Right atrium auricular region (tissue), 2 donors: ENCODE results near the gene SH2D1B. TPM values are rescaled to one million over a fixed set of nuclear protein-coding genes. Genes with fewer than 3 reads are reported as not detected.

ENCODE experiments used
- DNase-seq: peaks from one replicate; pipeline ENCODE4 v3.0.0-alpha.2; 2019; ENCODE audit warnings: low spot score
- H3K27ac ChIP-seq, 2 donors: fragments of 200-600 bp; sonication (generic); 1 replicate in 1 of 2; 2 replicates in 1 of 2; pipeline ENCODE4 v1.5.1; 2016 to 2019
- H3K27me3 ChIP-seq, 2 donors: fragments of 200-600 bp; sonication (generic); one replicate each; pipeline versions ENCODE4 v1.5.1 to v1.6.0; 2017 to 2019
- H3K36me3 ChIP-seq: fragments of 200-600 bp; sonication (generic); one replicate; pipeline ENCODE4 v1.5.1; 2016
- H3K4me1 ChIP-seq, 2 donors: fragments of 200-600 bp; sonication (generic); one replicate each; pipeline versions ENCODE4 v1.5.1 to v1.6.0; 2017 to 2019
- H3K4me3 ChIP-seq, 2 donors: fragments of 200-600 bp; sonication (generic); 1 replicate in 1 of 2; 2 replicates in 1 of 2; pipeline ENCODE4 v1.5.1; 2017 to 2019; ENCODE audit warnings: mild to moderate bottlenecking in 1 of 2, moderate library complexity in 1 of 2
- H3K9me3 ChIP-seq, 2 donors: fragments of 200-600 bp; sonication (generic); one replicate each; pipeline ENCODE4 v1.5.1; 2019
- total RNA-seq, 2 donors: library from RNA; depleted of rRNA; stranded (reverse); fragments of >200 nt; gene quantifications; one replicate each; pipeline ENCODE4 v1.1.0, GENCODE V29; 2016
- TF ChIP-seq, protein P1 (sequence below), 2 donors: fragments of 200-600 bp; sonication (generic); IDR thresholded peaks; one replicate each; pipeline ENCODE4 v1.5.1; 2019; ENCODE audit warnings: antibody characterized with exemption in 2 of 2

Gene SH2D1B
- total RNA-seq, 2 donors from 2014 or later: 0.16 TPM; not detected in 1

DNA sequence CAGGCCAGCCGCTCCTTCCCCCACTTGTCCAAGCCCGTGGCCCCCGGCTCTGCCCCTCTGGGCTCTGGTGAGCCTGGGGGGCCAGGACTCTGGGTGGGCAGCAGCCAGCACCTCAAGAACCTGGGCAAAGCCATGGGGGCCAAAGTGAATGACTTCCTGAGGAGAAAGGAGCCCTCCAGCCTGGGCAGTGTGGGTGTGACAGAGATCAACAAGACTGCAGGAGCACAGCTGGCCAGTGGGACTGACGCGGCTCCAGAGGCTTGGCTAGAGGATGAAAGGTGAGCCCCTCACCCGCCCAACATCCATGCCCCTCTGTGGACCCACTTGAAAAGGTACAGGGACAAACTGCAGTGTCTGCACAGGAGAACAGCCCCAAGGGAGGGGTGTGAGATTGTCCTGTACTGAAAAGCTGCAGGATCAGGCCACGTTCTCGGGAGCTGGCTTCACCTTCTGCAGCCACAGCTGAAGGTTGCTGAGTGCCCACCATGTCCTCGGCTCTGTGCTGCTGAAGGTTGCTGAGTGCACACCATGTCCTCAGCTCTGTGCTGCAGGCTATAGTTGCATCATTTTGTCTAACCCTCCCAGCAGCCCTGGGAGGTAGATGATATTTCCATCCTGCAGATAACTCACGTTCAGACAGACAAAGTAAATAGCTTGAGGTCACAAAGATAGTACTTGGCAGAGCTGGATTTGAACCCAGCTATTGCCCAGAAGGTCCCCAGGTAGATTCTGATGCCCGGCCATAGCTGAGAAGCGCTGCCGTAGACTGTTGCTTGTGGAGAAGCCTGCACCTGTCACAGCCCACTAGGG lies 29.8 kb downstream of the SH2D1B start:
- TF ChIP-seq, protein P1, sequence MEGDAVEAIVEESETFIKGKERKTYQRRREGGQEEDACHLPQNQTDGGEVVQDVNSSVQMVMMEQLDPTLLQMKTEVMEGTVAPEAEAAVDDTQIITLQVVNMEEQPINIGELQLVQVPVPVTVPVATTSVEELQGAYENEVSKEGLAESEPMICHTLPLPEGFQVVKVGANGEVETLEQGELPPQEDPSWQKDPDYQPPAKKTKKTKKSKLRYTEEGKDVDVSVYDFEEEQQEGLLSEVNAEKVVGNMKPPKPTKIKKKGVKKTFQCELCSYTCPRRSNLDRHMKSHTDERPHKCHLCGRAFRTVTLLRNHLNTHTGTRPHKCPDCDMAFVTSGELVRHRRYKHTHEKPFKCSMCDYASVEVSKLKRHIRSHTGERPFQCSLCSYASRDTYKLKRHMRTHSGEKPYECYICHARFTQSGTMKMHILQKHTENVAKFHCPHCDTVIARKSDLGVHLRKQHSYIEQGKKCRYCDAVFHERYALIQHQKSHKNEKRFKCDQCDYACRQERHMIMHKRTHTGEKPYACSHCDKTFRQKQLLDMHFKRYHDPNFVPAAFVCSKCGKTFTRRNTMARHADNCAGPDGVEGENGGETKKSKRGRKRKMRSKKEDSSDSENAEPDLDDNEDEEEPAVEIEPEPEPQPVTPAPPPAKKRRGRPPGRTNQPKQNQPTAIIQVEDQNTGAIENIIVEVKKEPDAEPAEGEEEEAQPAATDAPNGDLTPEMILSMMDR (IDR thresholded peaks at IDR 0.05): no peak
- H3K4me1 ChIP-seq: no peaks in the 10 kb centered on the region
- DNase-seq: no peak
- H3K27me3 ChIP-seq: no peaks in the 10 kb centered on the region
- H3K4me3 ChIP-seq: no peak overlapping the region
- H3K27ac ChIP-seq: no peak overlapping the region
- no peaks in the 10 kb centered on the region for H3K9me3 ChIP-seq
- no peaks in the 10 kb centered on the region for H3K36me3 ChIP-seq

DNA sequence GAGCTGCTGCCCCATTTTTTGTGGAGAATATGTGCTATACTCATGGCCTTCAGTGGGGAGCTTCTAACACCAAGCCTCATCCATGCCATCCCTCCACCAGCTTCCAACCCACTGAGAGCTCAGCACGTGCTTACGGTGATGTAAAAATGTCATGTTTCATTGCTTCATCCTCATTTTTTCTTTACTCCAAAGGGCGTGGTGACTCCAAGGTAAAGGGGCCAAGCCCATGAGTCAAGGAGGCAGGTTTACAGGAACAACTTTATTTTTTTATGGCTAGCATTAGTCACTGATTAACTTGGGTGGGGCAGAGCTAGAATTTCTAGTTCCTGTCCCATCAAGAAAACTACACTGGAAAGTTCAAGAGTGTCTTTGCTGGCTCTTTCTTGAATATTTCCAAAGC lies 30.6 kb downstream of the SH2D1B start, which contains the start of gene C1orf226:
Gene C1orf226, plus strand, starts transcription at position 346 of the 400 bp plus-strand sequence. CDS start 174 bp downstream, outside the sequence.
- H3K9me3 ChIP-seq: no peaks in the 10 kb centered on the region
- TF ChIP-seq, protein P1 (IDR thresholded peaks at IDR 0.05): no peak
- H3K4me1 ChIP-seq: no peaks in the 10 kb centered on the region
- DNase-seq: no peak
- H3K4me3 ChIP-seq: no peak within 1 kb of the TSS
- no peaks in the 10 kb centered on the region for H3K27me3 ChIP-seq
- H3K27ac ChIP-seq: no peak within 1 kb of the TSS
- H3K36me3 ChIP-seq: no peaks in the 10 kb centered on the region

DNA sequence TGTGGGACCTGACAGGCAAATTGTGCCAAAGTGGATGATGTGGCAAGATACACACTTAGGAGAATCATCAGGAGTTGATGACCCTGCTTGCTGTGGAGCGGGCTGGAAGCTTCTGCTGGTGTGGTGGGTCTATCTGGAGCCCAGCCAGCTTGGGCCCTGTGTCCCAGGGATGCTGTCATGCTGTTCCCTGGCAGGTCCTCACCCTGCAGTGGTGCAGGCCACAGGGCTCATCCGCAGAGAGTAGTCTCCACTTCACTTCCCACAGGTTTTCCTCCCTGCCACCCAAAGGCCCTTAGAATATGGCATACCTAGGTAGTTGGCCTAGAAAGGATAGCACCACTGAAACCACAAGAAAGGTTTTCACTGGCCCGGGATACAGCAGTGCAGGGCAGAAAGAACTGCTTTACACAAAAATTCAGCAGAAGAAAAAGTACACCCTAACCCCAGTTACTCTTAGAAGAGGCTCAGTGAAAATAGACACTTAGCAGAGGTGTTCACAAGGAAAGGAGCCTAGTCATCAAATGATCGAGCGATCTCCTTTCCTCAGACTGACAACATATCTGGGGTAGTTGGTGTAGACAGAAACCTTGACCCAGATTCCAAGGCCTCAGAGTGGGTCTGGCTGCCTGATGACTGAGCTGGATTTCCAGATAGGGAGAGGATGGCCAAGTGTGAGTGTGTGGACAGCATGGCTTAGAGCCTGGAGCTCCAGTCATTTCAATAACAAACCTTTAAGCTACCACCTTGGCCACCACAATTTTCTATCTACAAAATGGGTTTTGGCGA lies 31.7 kb downstream of the SH2D1B start:
- Histone ChIP-seq H3K27me3 (no peaks in the 10 kb centered on the region), H3K4me3 (no peak overlapping the region), H3K27ac (no peak overlapping the region), H3K9me3 (no peaks in the 10 kb centered on the region), H3K4me1 (no peaks in the 10 kb centered on the region), H3K36me3 (no peaks in the 10 kb centered on the region)
- TF ChIP-seq, protein P1 (IDR thresholded peaks at IDR 0.05): no peak
- DNase-seq: no peak

DNA sequence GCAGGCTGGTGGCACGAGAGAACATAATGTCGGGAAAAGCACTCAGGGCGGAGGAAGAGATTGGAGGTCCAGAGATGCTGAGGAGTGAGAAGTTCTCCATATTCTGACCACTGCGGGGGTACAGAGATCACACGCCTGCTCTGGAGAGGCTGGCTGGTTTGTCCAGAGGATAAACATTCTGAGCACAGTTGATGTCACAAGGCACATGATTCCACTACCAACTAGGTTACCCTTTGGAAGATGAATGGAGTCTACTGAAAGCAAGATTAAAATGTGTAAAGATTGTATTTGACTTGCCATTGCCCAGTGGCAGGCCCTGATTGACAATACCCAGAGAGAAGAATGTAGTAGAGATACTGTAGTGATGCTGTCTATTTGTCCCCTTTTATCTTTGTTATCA lies 35.2 kb downstream of the SH2D1B start, which contains the start of gene SPATA46:
Gene SPATA46, minus strand, starts transcription at position 164 of the 400 bp plus-strand sequence. Its CDS starts 64 bp downstream, at position 100.
- TF ChIP-seq, protein P1 (IDR thresholded peaks at IDR 0.05): no peak
- Histone ChIP-seq H3K27me3 (no peaks in the 10 kb centered on the region), H3K4me3 (no peak within 1 kb of the TSS), H3K27ac (no peak within 1 kb of the TSS), H3K9me3 (no peaks in the 10 kb centered on the region), H3K36me3 (no peaks in the 10 kb centered on the region), H3K4me1 (no peaks in the 10 kb centered on the region)
- DNase-seq: no peak

DNA sequence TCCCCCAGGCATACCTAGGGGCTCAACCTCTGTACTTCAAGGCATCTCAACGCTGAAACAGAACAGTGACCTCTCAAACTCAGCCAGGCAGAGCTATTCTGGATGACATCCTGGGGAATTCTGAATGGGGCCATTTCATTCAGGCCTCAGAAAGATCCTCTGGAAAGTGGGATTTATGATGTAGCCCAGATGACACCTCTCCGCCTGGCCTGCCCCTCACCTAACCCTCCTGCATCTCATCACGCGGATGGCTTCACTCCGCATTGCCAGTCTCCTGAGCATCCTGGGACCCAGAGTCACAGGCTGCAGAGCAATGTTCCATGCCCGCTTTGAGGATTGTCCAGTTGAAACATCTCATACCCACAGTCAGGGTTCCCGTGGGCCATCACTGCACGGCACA lies 36.5 kb downstream of the SH2D1B start:
- no peak overlapping the region for H3K27ac ChIP-seq
- H3K4me3 ChIP-seq: no peak overlapping the region
- no peaks in the 10 kb centered on the region for H3K4me1 ChIP-seq
- TF ChIP-seq, protein P1 (IDR thresholded peaks at IDR 0.05): no peak
- no peaks in the 10 kb centered on the region for H3K27me3 ChIP-seq
- no peak for DNase-seq
- H3K36me3 ChIP-seq: no peaks in the 10 kb centered on the region
- no peaks in the 10 kb centered on the region for H3K9me3 ChIP-seq
